GM18520 (cell line): ENCODE results near the gene GTF2B.
"Not testable (repeated sequence)": the region's sequence is repeated elsewhere in the genome, so short reads cannot be mapped to it uniquely, and the experiment has no call there.

Source experiments
- ATAC-seq: cut with Tn5 transposase; IDR thresholded peaks from one replicate; pipeline ENCODE4 v1.9.1; 2021; ENCODE audit not compliant: unreplicated experiment

The GTF2B gene

DNA sequence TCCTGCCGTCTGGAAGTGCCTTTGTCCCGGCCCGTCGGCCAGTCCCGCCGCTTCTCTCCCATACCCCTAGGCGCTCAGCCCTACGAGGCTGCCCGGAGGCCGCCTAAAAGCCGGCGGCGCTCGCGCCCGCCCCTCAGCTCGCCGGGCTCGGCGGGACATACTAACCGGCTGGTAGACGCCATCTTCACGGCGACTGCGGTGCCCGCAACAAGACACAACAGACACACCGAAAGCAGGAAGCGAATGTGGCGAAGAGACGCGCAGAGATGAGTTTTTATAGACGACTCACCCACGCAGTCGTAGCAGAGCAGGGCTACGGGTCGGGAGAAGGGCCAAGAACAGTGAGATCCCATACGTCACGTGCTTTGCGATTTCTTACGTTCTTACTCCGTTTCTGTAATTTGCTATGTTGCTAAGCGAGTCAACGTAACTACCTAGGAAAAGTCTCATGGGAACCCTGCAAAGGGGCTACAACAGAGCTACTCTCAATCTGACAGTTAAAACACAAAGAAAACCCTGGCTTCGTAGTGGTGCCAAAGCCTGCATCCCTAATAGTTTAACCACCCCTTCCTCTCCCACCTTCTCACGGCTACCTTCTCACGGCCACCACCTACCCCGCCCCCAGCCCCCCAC lies at the start of gene GTF2B:
GTF2B (minus strand) TSS at position 250 of the 633 bp plus-strand sequence; CDS start at position 182, 68 bp downstream.
- ATAC-seq = peak; percentile 88

GRCh38 chr1:88938528-88938927 lies 47.2 kb upstream of the GTF2B start:
- ATAC-seq = not testable (repeated sequence)

DNA sequence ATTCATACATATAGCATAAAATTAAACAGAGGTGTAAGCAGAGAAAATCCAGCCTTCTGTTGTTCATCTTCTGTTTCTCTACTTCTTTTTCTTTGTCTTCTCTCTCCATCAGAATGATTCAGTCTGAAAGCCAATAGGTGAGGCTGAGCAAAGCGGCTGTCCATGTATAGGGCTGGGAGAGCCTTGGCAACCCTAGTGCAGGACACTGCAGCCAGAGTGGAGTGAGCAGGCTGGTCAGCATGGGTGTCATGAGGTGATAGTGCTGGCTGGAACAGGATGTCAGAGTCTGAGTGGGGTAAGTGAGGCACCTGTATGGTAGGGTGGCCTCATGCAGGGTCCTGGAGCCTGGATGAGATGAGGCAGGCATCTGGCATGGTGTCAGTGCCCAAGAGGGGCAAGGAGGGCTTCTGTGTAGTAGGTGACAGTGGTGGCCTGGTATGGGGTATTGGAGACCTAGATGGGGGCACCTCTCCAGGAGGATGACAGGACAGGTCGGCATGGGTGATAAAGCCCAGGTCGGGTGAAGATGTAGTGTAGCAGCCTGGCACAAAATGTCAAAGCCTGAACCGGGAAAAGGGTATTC lies 45.5 kb upstream of the GTF2B start:
- ATAC-seq = no peak

- ATAC-seq = no peak
Measured at GRCh38 chr1:88936223-88936523, 44.8 kb upstream of the GTF2B start.

DNA sequence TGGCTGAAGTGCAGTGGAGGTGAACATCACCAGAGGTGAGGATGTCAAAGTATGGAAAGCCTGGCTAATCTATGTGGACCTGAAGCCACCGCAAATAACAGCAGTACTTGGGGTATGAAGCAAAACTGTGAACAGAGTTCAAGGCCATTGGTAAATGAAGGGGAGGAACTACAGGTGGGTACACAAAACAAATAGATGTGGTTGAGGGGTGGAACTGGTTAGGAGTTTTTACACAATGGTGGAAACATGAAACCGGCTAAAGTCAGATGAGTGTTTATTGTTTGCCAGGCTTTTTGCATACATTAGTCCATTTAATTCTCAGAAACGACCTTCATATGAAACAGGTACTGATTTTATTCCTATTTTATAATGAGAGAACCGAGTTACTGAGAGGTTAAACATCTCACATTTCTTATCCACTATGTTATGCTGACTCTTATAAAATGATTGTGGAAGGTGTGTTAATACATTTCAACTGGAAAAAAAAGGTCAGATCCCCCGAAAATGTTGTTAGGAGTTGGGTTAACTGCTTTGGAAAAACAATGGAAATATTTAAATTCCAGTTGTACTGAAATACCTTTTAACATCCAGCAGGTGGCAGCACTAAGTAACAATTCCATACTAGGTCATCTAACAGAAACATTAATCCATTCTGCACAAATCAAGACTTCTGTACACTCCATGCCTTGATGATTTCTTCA lies 44.3 kb upstream of the GTF2B start:
- ATAC-seq = no peak

DNA sequence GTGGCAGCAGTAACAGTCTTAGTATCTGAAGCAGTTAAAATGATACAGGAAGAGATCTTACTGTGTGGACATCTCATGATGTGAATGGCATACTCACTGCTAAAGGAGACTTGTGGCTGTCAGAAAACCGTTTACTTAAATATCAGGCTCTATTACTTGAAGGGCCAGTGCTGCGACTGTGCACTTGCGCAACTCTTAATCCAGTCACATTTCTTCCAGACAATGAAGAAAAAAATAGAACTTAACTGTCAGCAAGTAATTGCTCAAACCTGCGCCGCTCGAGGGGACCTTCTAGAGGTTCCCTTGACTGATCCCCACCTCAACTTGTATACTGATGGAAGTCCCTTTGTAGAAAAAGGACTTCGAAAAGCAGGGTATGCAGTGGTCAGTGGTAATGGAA lies 38.8 kb upstream of the GTF2B start:
- ATAC-seq = not testable (repeated sequence)

- ATAC-seq = no peak
Measured at GRCh38 chr1:88923224-88923623, 31.9 kb upstream of the GTF2B start.

- ATAC-seq = no peak
Measured at GRCh38 chr1:88922214-88922613, 30.8 kb upstream of the GTF2B start.

DNA sequence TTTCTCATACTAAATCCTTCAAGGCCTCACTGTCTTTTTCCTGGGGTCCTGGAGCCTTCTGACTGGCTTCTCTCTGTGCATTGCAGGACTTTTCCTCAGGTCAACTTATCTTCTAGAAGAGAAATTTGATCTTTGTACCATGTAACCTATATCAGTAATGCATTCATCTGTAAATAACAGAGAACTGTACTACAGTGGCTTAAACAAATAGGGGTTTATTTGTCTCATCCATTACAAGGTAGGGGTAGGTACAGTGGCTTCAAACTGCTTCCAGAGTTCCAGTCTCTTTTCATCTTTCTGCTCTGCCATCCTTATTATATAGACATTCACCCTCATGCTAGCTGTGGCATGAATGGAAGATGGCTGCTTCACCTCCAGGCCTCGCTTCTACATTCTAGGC lies 29.5 kb upstream of the GTF2B start:
- no peak for ATAC-seq

GRCh38 chr1:88917321-88918025 lies 26.1 kb upstream of the GTF2B start:
- ATAC-seq = no peak

DNA sequence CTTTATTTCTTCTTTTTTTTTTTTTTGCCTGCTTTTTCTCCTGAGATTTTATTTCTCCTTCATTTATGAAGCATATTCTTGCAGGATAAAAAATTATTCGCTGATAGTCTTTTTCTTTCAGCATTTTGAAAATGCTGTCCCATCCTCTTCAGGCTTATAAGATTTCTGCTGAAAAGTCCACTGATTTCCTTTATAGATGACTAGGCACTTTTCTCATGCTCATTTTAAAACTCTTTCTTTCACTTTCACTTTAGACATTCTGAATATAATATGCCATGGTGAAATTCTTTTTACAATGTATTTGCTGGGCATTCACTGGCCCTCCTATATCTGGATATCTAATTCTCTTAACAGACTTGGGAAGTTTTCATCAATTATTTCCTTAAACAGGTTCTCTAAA lies 25.5 kb upstream of the GTF2B start:
- no peak for ATAC-seq

- not testable (repeated sequence) for ATAC-seq
Measured at GRCh38 chr1:88911800-88912199, 20.4 kb upstream of the GTF2B start.

GRCh38 chr1:88911161-88911560 lies 19.8 kb upstream of the GTF2B start:
- no peak for ATAC-seq

- no peak for ATAC-seq
Measured at GRCh38 chr1:88910401-88910800, 19.0 kb upstream of the GTF2B start.

- ATAC-seq = no peak
Measured at GRCh38 chr1:88900883-88901282, 9.5 kb upstream of the GTF2B start.

DNA sequence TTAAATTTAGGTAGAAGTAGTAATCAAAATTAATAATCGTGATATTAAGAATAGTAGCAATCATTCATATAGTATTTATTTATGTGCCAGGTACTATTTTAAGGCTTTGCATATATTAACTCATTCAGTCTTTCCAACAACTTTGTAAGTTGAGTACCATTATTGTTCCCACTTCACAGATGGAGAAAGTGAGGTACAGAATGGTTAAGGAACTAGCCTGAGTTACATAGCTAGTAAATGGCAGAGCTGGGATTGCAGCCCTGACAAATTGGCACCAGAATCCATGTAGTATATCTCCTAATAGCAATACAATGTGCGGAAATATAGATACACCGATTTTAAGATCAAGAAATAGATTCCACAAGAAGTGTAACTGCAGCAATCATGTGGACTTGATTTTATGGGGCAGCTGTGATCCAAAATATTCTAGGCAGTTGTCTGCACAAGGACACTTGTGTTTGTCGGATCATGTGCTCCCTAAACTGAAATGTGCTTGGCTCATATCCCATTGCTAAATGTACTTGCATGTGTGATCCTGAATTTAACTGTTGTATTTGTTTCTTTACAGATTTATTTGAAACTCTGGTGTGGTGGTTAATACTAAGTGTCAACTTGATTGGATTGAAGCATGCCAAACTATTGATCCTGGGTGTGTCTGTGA lies 5.8 kb upstream of the GTF2B start:
- ATAC-seq = no peak

DNA sequence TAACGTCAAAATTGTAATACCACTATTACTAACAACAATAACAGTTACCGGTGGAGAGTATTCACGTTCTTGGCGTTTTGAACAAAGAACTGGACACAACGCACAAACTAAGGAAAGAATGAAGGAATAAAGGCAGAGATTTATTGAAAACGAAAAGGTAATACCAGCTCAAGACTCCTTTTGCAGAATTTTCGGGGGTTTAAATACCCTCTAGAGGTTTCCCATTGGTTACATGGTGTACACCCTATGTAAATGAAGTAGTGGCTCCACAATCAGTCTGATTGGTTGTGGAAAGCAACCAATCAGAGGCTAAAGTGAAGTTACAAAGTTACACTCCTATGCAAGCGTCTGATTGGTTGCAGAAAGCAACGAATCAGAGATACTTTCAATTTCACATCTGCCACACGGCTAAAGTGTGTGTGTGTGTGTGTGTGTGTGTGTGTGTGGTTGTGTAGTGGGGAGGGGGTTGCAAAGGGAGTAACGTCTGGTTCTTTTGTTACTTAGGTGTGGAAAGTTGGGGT lies 1.1 kb upstream of the GTF2B start:
- ATAC-seq = no peak

DNA sequence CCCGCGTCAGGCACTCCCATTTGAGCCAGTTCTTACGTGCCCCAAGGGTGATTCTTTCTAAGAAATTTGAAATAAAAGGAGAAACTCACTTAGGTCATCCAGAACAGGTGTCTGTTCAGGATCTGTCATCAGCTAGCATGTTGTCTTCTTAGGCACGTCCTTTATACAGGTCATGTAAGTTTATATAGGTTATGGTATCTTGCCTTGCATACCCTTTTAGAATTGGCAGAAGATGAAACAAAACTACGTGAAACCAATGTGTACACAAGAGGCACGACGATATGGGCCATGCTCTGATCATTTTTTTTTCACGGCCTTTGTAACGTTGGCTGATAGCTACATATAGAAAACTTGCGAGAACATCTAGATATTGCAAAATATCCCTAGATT lies 579 bp upstream of the GTF2B start:
- ATAC-seq = no peak

- no peak for ATAC-seq
Measured at GRCh38 chr1:88890791-88891317, 513 bp downstream of the GTF2B start.

DNA sequence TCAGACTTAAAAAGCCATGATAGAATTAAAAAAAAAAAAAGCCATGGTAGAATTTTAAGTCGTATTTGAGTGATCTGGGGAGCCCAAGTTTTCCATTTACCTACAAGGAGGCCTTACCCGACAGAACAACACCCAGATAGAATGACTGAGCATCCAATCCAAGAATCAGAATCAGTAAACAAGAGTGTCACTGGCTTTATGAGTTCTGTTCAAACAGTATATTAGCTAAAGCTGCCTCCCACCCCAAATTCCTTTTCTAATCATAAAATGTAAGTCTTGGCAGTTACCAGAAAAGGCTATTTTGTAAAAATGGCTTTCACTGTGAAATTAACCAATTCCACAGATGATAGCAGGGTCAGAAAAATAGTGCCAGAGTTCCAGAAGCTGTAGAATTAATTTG lies 1.2 kb downstream of the GTF2B start:
- ATAC-seq = no peak

DNA sequence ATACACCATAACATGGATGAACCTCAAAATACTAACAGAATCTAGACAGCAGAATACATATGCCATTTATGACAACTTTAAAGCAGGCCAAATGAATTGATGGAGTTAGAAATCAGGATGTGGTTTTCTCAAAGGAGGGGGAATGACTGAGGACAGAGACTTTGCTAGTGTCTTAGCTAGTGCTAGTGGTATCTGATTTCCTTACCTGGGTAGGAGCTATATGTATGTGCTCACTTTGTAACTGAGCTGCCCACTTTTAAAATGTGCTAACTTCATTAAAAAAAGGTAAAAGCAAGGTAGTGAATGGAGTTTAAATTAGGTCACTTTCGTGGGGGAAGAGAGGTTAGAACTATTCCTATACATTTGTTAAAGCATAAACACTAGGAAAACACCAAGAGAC lies 2.6 kb downstream of the GTF2B start:
- ATAC-seq = no peak
